Measurements from ENCODE around the gene GPC6. TPM values are rescaled to one million over a fixed set of nuclear protein-coding genes. Genes with fewer than 3 reads are reported as not detected.

The GPC6 gene
- total and polyA plus RNA-seq, 2 donors (not counting 3 experiments of a cell fraction or from before 2014, with no cell fraction given): 0.01 TPM; not detected in 1

DNA sequence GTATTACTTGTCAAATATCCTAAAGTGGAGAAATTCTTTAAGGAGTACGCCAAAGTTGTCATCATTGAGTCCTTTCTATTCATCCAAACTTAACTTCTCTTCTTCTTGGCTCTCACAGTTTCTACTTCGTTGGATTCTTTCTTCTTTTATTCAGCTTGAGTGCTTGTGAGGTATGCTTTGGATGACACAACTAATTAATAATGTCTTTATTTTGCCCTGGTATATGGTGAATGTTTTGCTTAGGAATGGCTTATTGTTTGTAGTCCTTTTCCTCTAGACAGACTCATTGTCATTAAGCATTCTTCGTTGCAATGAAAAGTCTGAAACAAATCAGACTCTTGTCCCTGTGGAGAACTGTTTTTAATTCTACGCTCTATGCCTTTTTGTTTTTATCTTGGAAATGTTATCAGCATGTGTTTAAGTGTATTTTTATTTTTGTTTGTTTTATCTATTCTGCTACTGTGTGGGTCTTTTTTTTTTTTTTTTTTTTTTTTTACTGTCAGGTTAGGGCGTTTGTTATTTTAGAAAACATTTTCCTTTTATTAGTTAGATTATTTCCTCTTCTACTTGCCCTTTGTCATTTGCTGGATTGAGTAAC is 471.5 kb downstream of the GPC6 start:
- no peak for TF ChIP-seq FOS (IDR thresholded peaks at IDR 0.05; ENCODE audit: borderline replicate concordance, insufficient read depth, low read length)
- TF ChIP-seq MYC (IDR thresholded peaks at IDR 0.05; ENCODE audit: low read depth, low read length): no peak
- TF ChIP-seq, protein P1, sequence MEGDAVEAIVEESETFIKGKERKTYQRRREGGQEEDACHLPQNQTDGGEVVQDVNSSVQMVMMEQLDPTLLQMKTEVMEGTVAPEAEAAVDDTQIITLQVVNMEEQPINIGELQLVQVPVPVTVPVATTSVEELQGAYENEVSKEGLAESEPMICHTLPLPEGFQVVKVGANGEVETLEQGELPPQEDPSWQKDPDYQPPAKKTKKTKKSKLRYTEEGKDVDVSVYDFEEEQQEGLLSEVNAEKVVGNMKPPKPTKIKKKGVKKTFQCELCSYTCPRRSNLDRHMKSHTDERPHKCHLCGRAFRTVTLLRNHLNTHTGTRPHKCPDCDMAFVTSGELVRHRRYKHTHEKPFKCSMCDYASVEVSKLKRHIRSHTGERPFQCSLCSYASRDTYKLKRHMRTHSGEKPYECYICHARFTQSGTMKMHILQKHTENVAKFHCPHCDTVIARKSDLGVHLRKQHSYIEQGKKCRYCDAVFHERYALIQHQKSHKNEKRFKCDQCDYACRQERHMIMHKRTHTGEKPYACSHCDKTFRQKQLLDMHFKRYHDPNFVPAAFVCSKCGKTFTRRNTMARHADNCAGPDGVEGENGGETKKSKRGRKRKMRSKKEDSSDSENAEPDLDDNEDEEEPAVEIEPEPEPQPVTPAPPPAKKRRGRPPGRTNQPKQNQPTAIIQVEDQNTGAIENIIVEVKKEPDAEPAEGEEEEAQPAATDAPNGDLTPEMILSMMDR (IDR thresholded peaks at IDR 0.05; ENCODE audit: extremely low read depth in 1 of 2, insufficient read depth in 1 of 2, low read depth in 1 of 2, low read length in 2 of 2): no peak
- TF ChIP-seq POLR2AphosphoS5 (IDR thresholded peaks at IDR 0.05; ENCODE audit: insufficient read depth, low read depth, low read length): no peak
- no peak for TF ChIP-seq GATA2 (IDR thresholded peaks at IDR 0.05; ENCODE audit: insufficient read depth, insufficient read length, low read depth, low read length)
- TF ChIP-seq EZH2 (IDR thresholded peaks at IDR 0.05; ENCODE audit: borderline replicate concordance, low read depth, low read length, severe bottlenecking): no peak
- TF ChIP-seq, protein P2, sequence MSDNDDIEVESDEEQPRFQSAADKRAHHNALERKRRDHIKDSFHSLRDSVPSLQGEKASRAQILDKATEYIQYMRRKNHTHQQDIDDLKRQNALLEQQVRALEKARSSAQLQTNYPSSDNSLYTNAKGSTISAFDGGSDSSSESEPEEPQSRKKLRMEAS (IDR thresholded peaks at IDR 0.05; ENCODE audit: insufficient read depth, insufficient read length): no peak
- TF ChIP-seq POLR2A (IDR thresholded peaks at IDR 0.05; ENCODE audit: low read depth, low read length): no peak
- no peak for TF ChIP-seq JUN (IDR thresholded peaks at IDR 0.05; ENCODE audit: borderline replicate concordance, insufficient read depth, insufficient read length, low read depth)
- no TSS peak for BruUV-seq (replicated peaks)
- H3K9me3 ChIP-seq (replicated peaks; ENCODE audit: control insufficient read depth, insufficient read depth, low read length): peaks cover 2% of the 10 kb centered on the region
- no peak overlapping the region for H3K4me3 ChIP-seq (replicated peaks in 1 of 3; ENCODE audit: insufficient read depth in 1 of 3, low read depth in 1 of 3, low read length in 3 of 3)
- H4K20me1 ChIP-seq (replicated peaks; ENCODE audit: control insufficient read depth, extremely low read depth, insufficient read depth, low read length): no peaks in the 10 kb centered on the region
- intact Hi-C loops (cut with micrococcal nuclease) (no loop called here), dilution Hi-C loops (cut with MboI; ENCODE audit: extremely low pct_ligation_motif_present, low sequenced_read_pairs) (no loop called here)
- POLR2A ChIA-PET: no interaction called here
- H3K9ac ChIP-seq (replicated peaks; ENCODE audit: extremely low read depth, insufficient read depth, low read length): no peak overlapping the region
- H3K4me2 ChIP-seq (ENCODE audit: insufficient read depth, low read length): no peak overlapping the region
- no peaks in the 10 kb centered on the region for H3K36me3 ChIP-seq (ENCODE audit: control insufficient read depth in 2 of 2, extremely low read depth in 1 of 2, insufficient read depth in 2 of 2, low read length in 2 of 2)
- CTCF ChIA-PET: no interaction called here
- no peaks in the 10 kb centered on the region for H3K4me1 ChIP-seq (ENCODE audit: control insufficient read depth, extremely low read depth, insufficient read depth, low read length)
- H3K27ac ChIP-seq (ENCODE audit: insufficient read depth, low read depth, low read length): no peak overlapping the region
- H3K9me1 ChIP-seq (replicated peaks; ENCODE audit: control insufficient read depth, extremely low read depth, insufficient read depth, low read length): no peaks in the 10 kb centered on the region
- no peaks in the 10 kb centered on the region for H3K79me2 ChIP-seq (ENCODE audit: control insufficient read depth, insufficient read depth, low read length)
- no peaks in the 10 kb centered on the region for H3K27me3 ChIP-seq (ENCODE audit: control insufficient read depth in 2 of 2, insufficient read depth in 2 of 2, low read length in 2 of 2)
- H2AFZ ChIP-seq (ENCODE audit: low read depth, low read length): no peak overlapping the region
- FAIRE-seq (no peak), DNase-seq (ENCODE audit: low read depth, low spot score) (no peak)

All from endothelial cell of umbilical vein (primary cell).